Trophoblast cell (in vitro differentiated cells and primary cell): ENCODE results near the gene CD81.

Experiments used
- DNase-seq, 2 donors: peaks; one replicate each; pipeline ENCODE4 v3.0.0-alpha.2; 2016
- H2AFZ ChIP-seq: 2 replicates; pipeline ENCODE4 v1.6.1; 2013; ENCODE audit warnings: low read length, moderate library complexity, mild to moderate bottlenecking; ENCODE audit not compliant: insufficient read depth, poor library complexity
- H2AK5ac ChIP-seq: 2 replicates; pipeline ENCODE4 v1.6.1; 2013; ENCODE audit warnings: mild to moderate bottlenecking, low read length
- H2BK120ac ChIP-seq: 2 replicates; pipeline ENCODE4 v1.6.1; 2013; ENCODE audit warnings: low read length, mild to moderate bottlenecking, moderate library complexity; ENCODE audit not compliant: insufficient read depth, poor library complexity
- H2BK12ac ChIP-seq: 2 replicates; pipeline ENCODE4 v1.6.1; 2013; ENCODE audit warnings: mild to moderate bottlenecking, low read length, moderate library complexity
- H2BK5ac ChIP-seq: 2 replicates; pipeline ENCODE4 v1.6.1; 2013; ENCODE audit warnings: low read length, low read depth, moderate library complexity, mild to moderate bottlenecking; ENCODE audit not compliant: poor library complexity
- H3K14ac ChIP-seq: 2 replicates; pipeline ENCODE4 v1.6.1; 2013; ENCODE audit warnings: mild to moderate bottlenecking, low read length
- H3K18ac ChIP-seq: 2 replicates; pipeline ENCODE4 v1.6.1; 2013; ENCODE audit warnings: mild to moderate bottlenecking, low read length
- H3K23ac ChIP-seq: 2 replicates; pipeline ENCODE4 v1.6.1; 2013; ENCODE audit warnings: low read length
- H3K27ac ChIP-seq: 2 replicates; pipeline ENCODE4 v1.5.1; 2013; ENCODE audit warnings: low read depth, mild to moderate bottlenecking, inconsistent platforms, low read length, moderate library complexity
- H3K27me3 ChIP-seq: 2 replicates; pipeline ENCODE4 v1.6.1; 2013; ENCODE audit warnings: inconsistent platforms, mild to moderate bottlenecking, low read length, moderate library complexity; ENCODE audit not compliant: insufficient read depth
- H3K36me3 ChIP-seq, 2 experiments: 1 replicate in 1 of 2; 2 replicates in 1 of 2; pipeline ENCODE4 v1.6.1; 2013; ENCODE audit warnings: low read length in 2 of 2, mild to moderate bottlenecking in 2 of 2, moderate library complexity in 1 of 2; ENCODE audit not compliant: insufficient read depth in 2 of 2, control insufficient read depth in 1 of 2
- H3K4ac ChIP-seq: 2 replicates; pipeline ENCODE4 v1.6.1; 2013; ENCODE audit warnings: low read depth, mild to moderate bottlenecking, low read length, moderate library complexity
- H3K4me1 ChIP-seq, 2 experiments: 1 replicate in 1 of 2; 2 replicates in 1 of 2; pipeline ENCODE4 v1.6.1; 2013; ENCODE audit warnings: low read length in 2 of 2, mild to moderate bottlenecking in 2 of 2, moderate library complexity in 1 of 2; ENCODE audit not compliant: insufficient read depth in 2 of 2, control insufficient read depth in 1 of 2
- H3K4me2 ChIP-seq: 2 replicates; pipeline ENCODE4 v1.6.1; 2013; ENCODE audit warnings: inconsistent platforms, mild to moderate bottlenecking, low read length, moderate library complexity
- H3K4me3 ChIP-seq: 2 replicates; pipeline ENCODE4 v1.5.1; 2013; ENCODE audit warnings: mild to moderate bottlenecking, low read depth, low read length, inconsistent platforms
- H3K79me1 ChIP-seq: one replicate; pipeline ENCODE4 v1.6.1; 2013; ENCODE audit warnings: low read length
- H3K79me2 ChIP-seq: 2 replicates; pipeline ENCODE4 v1.6.1; 2013; ENCODE audit warnings: low read length, mild to moderate bottlenecking; ENCODE audit not compliant: control insufficient read depth, insufficient read depth, poor library complexity
- H3K9ac ChIP-seq: 2 replicates; pipeline ENCODE4 v1.6.1; 2013; ENCODE audit warnings: mild to moderate bottlenecking, low read length
- H3K9me3 ChIP-seq: 2 replicates; pipeline ENCODE4 v1.6.1; 2013; ENCODE audit warnings: low read depth, mild to moderate bottlenecking, control low read depth, inconsistent platforms, low read length; ENCODE audit not compliant: insufficient read depth
- H4K12ac ChIP-seq: 2 replicates; pipeline ENCODE4 v1.6.1; 2013; ENCODE audit warnings: low read depth, mild to moderate bottlenecking, low read length, moderate library complexity
- H4K8ac ChIP-seq: 2 replicates; pipeline ENCODE4 v1.6.1; 2013; ENCODE audit warnings: low read depth, mild to moderate bottlenecking, low read length, moderate library complexity
- H4K91ac ChIP-seq: one replicate; pipeline ENCODE4 v1.6.1; 2013; ENCODE audit warnings: low read depth, mild to moderate bottlenecking, low read length, moderate library complexity
- WGBS: extraction: QIAGEN DNeasy Blood & Tissue Kit; methylation state at CpG from one replicate; pipeline ENCODE4 v1.1.7; 2013; ENCODE audit warnings: missing lambda C conversion rate; ENCODE audit not compliant: insufficient read length, insufficient coverage; ENCODE audit errors: extremely low coverage; 5-methylcytosine and 5-hydroxymethylcytosine counted together

Gene CD81

DNA sequence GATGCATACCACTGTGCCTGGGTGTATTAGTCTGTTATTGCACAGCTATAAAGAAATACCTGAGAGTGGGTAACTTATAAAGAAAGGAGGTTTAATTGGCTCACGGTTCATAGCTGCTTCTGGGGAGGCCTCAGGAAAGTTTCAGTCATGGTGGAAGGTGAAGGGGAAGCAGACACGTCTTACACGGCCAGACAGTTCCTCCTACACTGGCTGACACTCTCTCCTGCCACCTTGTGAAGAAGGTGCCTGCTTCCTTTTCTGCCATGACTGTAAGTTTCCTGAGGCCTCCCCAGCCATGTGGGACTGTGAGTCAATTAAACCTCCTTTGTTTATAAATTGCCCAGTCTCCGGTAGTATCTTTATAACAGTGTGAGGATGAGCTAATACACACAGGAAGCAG, 33.6 kb upstream of the CD81 start:
- H3K79me2 ChIP-seq, result no peaks in the 10 kb centered on the region
- no peaks in the 10 kb centered on the region for H3K36me3 ChIP-seq
- no peak overlapping the region for H2AFZ ChIP-seq
- H4K91ac ChIP-seq, result no peak overlapping the region
- no peak overlapping the region for H3K27ac ChIP-seq
- H3K9ac ChIP-seq, result no peak overlapping the region
- H3K14ac ChIP-seq, result no peak overlapping the region
- no peak overlapping the region for H2BK120ac ChIP-seq
- no peak overlapping the region for H2AK5ac ChIP-seq
- H3K4me1 ChIP-seq, result no peaks in the 10 kb centered on the region
- H4K12ac ChIP-seq, result no peak overlapping the region
- no peaks in the 10 kb centered on the region for H3K79me1 ChIP-seq
- H4K8ac ChIP-seq, result no peak overlapping the region
- DNase-seq, result no peak
- peaks cover 2% of the 10 kb centered on the region for H3K27me3 ChIP-seq
- no peak overlapping the region for H2BK12ac ChIP-seq
- no CpG with 5 or more reads among the region's 4 CpGs for WGBS
- H2BK5ac ChIP-seq, result no peak overlapping the region
- H3K4me2 ChIP-seq, result no peak overlapping the region
- H3K18ac ChIP-seq, result no peak overlapping the region
- H3K9me3 ChIP-seq, result peaks cover 21% of the 10 kb centered on the region
- no peak overlapping the region for H3K23ac ChIP-seq
- no peak overlapping the region for H3K4ac ChIP-seq
- no peak overlapping the region for H3K4me3 ChIP-seq

DNA sequence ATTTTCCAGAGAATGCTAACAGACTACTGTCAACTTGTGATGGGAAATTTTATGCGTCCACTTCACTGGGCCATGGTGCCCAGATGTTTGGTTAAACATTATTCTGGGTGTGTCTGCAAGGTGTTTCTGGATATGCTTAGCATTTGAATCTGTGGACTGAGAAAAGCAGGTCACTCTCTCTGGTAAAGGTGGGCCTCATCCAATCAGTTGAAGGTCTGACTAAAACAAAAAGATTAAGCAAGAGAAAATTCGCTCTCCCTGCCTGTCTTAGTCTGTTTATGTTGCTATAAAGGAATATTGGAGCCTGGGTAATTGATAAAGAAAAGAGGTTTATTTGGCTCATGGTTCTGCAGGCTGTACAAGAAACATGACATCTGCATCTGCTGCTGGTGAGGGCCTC, 32.1 kb upstream of the CD81 start:
- Histone ChIP-seq H3K14ac (no peak overlapping the region), H3K27me3 (peaks cover 2% of the 10 kb centered on the region), H3K79me2 (no peaks in the 10 kb centered on the region), H2AK5ac (no peak overlapping the region), H3K4ac (no peak overlapping the region), H3K4me1 (no peaks in the 10 kb centered on the region), H3K27ac (no peak overlapping the region), H2AFZ (no peak overlapping the region), H3K23ac (no peak overlapping the region), H4K91ac (no peak overlapping the region), H3K4me2 (no peak overlapping the region), H3K36me3 (no peaks in the 10 kb centered on the region), H4K12ac (no peak overlapping the region), H3K9ac (no peak overlapping the region), H2BK120ac (no peak overlapping the region), H2BK12ac (no peak overlapping the region), H4K8ac (no peak overlapping the region), H3K18ac (no peak overlapping the region), H2BK5ac (no peak overlapping the region), H3K79me1 (no peaks in the 10 kb centered on the region), H3K4me3 (no peak overlapping the region), H3K9me3 (peaks cover 28% of the 10 kb centered on the region)
- no peak for DNase-seq
- WGBS, result no CpG with 5 or more reads among the region's 2 CpGs

- Histone ChIP-seq H3K18ac (no peak overlapping the region), H4K91ac (no peak overlapping the region), H3K4me2 (no peak overlapping the region), H3K79me2 (no peaks in the 10 kb centered on the region), H3K4me3 (no peak overlapping the region), H3K23ac (no peak overlapping the region), H3K9ac (no peak overlapping the region), H3K14ac (no peak overlapping the region), H2AK5ac (no peak overlapping the region), H2AFZ (no peak overlapping the region), H3K79me1 (no peaks in the 10 kb centered on the region), H3K9me3 (peaks cover 32% of the 10 kb centered on the region), H2BK120ac (no peak overlapping the region), H3K4ac (no peak overlapping the region), H3K27ac (no peak overlapping the region), H4K12ac (no peak overlapping the region), H2BK12ac (no peak overlapping the region), H2BK5ac (no peak overlapping the region), H3K36me3 (no peaks in the 10 kb centered on the region), H3K27me3 (peaks cover 2% of the 10 kb centered on the region), H3K4me1 (no peaks in the 10 kb centered on the region), H4K8ac (no peak overlapping the region)
- DNase-seq, result no peak
- WGBS, result no CpG with 5 or more reads among the region's 4 CpGs
Observed at GRCh38 chr11:2346014-2346413, 31.1 kb upstream of the CD81 start.

DNA sequence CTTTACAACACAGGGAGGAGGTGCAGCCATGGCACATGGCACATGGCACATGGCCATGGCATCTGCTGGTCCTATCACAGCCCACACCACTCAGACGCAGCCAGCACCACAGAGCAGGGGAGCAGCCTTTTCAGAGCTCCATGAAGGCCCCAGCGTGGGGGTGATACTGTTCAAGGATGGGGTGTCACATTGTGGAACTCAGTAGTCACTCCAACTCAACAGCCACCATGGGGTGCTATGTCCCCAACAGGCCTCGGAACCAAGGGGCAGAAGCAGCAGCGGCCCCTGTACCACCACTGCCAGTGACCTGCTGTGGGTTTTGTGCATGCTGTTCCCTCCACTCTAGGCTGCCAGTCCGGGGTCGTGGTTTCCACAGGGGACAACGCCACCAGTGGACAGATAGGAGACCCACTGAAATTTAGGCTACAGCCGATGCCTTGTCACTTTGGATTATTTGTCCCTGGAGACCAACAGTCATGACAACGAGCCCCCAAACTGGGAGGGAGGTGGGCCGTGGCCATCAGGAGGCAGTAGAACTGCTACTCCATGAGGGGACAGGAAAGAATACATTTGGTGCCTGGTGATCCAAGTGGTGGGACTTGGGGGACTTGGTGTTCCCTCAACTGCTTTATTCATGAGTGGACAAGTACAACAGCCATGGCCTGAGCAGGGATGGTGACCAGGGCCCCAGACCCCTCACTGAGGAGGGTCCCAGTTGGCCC, 30.4 kb upstream of the CD81 start:
- peaks cover 35% of the 10 kb centered on the region for H3K9me3 ChIP-seq
- no peak overlapping the region for H3K4ac ChIP-seq
- H3K36me3 ChIP-seq, result no peaks in the 10 kb centered on the region
- no peak overlapping the region for H2BK12ac ChIP-seq
- no CpG with 5 or more reads among the region's 10 CpGs for WGBS
- H3K4me3 ChIP-seq, result peak overlapping the region; percentile 16
- no peak overlapping the region for H3K14ac ChIP-seq
- no peak overlapping the region for H3K27ac ChIP-seq
- peaks cover 2% of the 10 kb centered on the region for H3K27me3 ChIP-seq
- H4K91ac ChIP-seq, result no peak overlapping the region
- H2AFZ ChIP-seq, result no peak overlapping the region
- DNase-seq, result no peak
- H2AK5ac ChIP-seq, result no peak overlapping the region
- H2BK5ac ChIP-seq, result no peak overlapping the region
- H3K4me1 ChIP-seq, result no peaks in the 10 kb centered on the region
- H3K9ac ChIP-seq, result no peak overlapping the region
- H3K23ac ChIP-seq, result no peak overlapping the region
- H3K18ac ChIP-seq, result no peak overlapping the region
- H3K79me1 ChIP-seq, result no peaks in the 10 kb centered on the region
- H4K8ac ChIP-seq, result no peak overlapping the region
- no peak overlapping the region for H4K12ac ChIP-seq
- no peak overlapping the region for H3K4me2 ChIP-seq
- H2BK120ac ChIP-seq, result no peak overlapping the region
- H3K79me2 ChIP-seq, result no peaks in the 10 kb centered on the region
